SK-N-SH treated with all-trans-retinoic acid at 6 μM for 48 hours (cell line): ENCODE data around the gene GBP1.
A peak's percentile ranks its signal among the peaks of the same experiment; 100 is the strongest.
"Not testable (repeated sequence)": the region's sequence is repeated elsewhere in the genome, so short reads cannot be mapped to it uniquely, and the experiment has no call there.

Experiments used
- ATAC-seq: fragments of 200-7000 bp; cut with Tn5 transposase; 3 replicates; pipeline ENCODE4 v1.9.1; 2020; ENCODE audit warnings: mild to moderate bottlenecking, moderate library complexity
- ARNTL ChIP-seq: fragments of 450-650 bp; formaldehyde crosslinking; IDR thresholded peaks from 2 replicates; pipeline ENCODE4 v1.5.0; 2020; ENCODE audit warnings: low read depth, mild to moderate bottlenecking, moderate library complexity, borderline replicate concordance
- BACH2 ChIP-seq: fragments of 250-450 bp; sonication (Bioruptor Pico); IDR thresholded peaks from 2 replicates; pipeline ENCODE4 v1.9.0; 2021; ENCODE audit warnings: mild to moderate bottlenecking, borderline replicate concordance
- CSDC2 ChIP-seq: fragments of 250-450 bp; sonication (Bioruptor Pico); IDR thresholded peaks from 2 replicates; pipeline ENCODE4 v1.5.0; 2020; ENCODE audit warnings: mild to moderate bottlenecking, moderate library complexity
- ESRRG ChIP-seq: fragments of 250-450 bp; sonication (Bioruptor Pico); IDR thresholded peaks from 2 replicates; pipeline ENCODE4 v1.6.1; 2021; ENCODE audit warnings: mild to moderate bottlenecking
- GLIS3 ChIP-seq: fragments of 250-450 bp; sonication (Bioruptor Pico); IDR thresholded peaks from 2 replicates; pipeline ENCODE4 v1.5.0; 2020; ENCODE audit warnings: mild to moderate bottlenecking, moderate library complexity
- ISL1 ChIP-seq: fragments of 250-450 bp; sonication (Bioruptor Pico); IDR thresholded peaks from 2 replicates; pipeline ENCODE4 v2.1.2; 2022; ENCODE audit warnings: mild to moderate bottlenecking, moderate library complexity
- OSR1 ChIP-seq: fragments of 250-450 bp; sonication (Bioruptor Pico); IDR thresholded peaks from 2 replicates; pipeline ENCODE4 v1.8.0; 2022; ENCODE audit warnings: moderate library complexity, mild to moderate bottlenecking, inconsistent platforms
- PPARA ChIP-seq: fragments of 250-450 bp; sonication (Bioruptor Pico); IDR thresholded peaks from 2 replicates; pipeline ENCODE4 v1.5.0; 2020; ENCODE audit warnings: mild to moderate bottlenecking, borderline replicate concordance
- RARB ChIP-seq: fragments of 250-450 bp; sonication (Bioruptor Pico); IDR thresholded peaks from 2 replicates; pipeline ENCODE4 v1.8.0; 2021; ENCODE audit warnings: mild to moderate bottlenecking, moderate library complexity
- SNAI2 ChIP-seq: fragments of 250-450 bp; sonication (Bioruptor Pico); IDR thresholded peaks from 2 replicates; pipeline ENCODE4 v1.5.0; 2020; ENCODE audit warnings: mild to moderate bottlenecking, moderate library complexity
- TCF4 ChIP-seq: fragments of 250-450 bp; sonication (Bioruptor Pico); IDR thresholded peaks from 2 replicates; pipeline ENCODE4 v1.8.0; 2021; ENCODE audit warnings: mild to moderate bottlenecking, moderate library complexity, borderline replicate concordance
- TOX ChIP-seq: fragments of 250-450 bp; sonication (Bioruptor Pico); IDR thresholded peaks from 2 replicates; pipeline ENCODE4 v1.8.0; 2021; ENCODE audit warnings: mild to moderate bottlenecking, moderate library complexity, borderline replicate concordance
- ZC3H10 ChIP-seq: fragments of 250-450 bp; sonication (Bioruptor Pico); IDR thresholded peaks from 2 replicates; pipeline ENCODE4 v1.5.1; 2021; ENCODE audit warnings: mild to moderate bottlenecking, moderate library complexity
- ZFP3 ChIP-seq: fragments of 250-450 bp; sonication (Bioruptor Pico); IDR thresholded peaks from 2 replicates; pipeline ENCODE4 v1.5.0; 2020; ENCODE audit warnings: mild to moderate bottlenecking, moderate library complexity
- ZFP30 ChIP-seq: fragments of 450-650 bp; formaldehyde crosslinking; IDR thresholded peaks from 2 replicates; pipeline ENCODE4 v1.5.0; 2022; ENCODE audit warnings: mild to moderate bottlenecking, moderate library complexity
- ZNF565 ChIP-seq: fragments of 450-650 bp; formaldehyde crosslinking; conservative IDR thresholded peaks from 2 replicates; pipeline ENCODE4 v1.5.0; 2020; ENCODE audit warnings: low read depth, mild to moderate bottlenecking, moderate library complexity
- ZNF70 ChIP-seq: fragments of 450-650 bp; formaldehyde crosslinking; IDR thresholded peaks from 2 replicates; pipeline ENCODE4 v1.5.0; 2020; ENCODE audit warnings: mild to moderate bottlenecking, moderate library complexity
- ZNF8 ChIP-seq: fragments of 450-650 bp; formaldehyde crosslinking; IDR thresholded peaks from 2 replicates; pipeline ENCODE4 v1.5.0; 2020; ENCODE audit warnings: mild to moderate bottlenecking, moderate library complexity
- TF ChIP-seq, protein P1 (sequence below): fragments of 250-450 bp; sonication (Bioruptor Pico); IDR thresholded peaks from 2 replicates; pipeline ENCODE4 v1.5.1; 2020; ENCODE audit warnings: low read depth, mild to moderate bottlenecking, moderate library complexity
- TF ChIP-seq, protein P2 (sequence below): fragments of 250-450 bp; sonication (Bioruptor Pico); IDR thresholded peaks from 2 replicates; pipeline ENCODE4 v1.8.0; 2020; ENCODE audit warnings: mild to moderate bottlenecking, moderate library complexity, borderline replicate concordance
- TF ChIP-seq, protein P3 (sequence below): fragments of 250-450 bp; sonication (Bioruptor Pico); IDR thresholded peaks from 2 replicates; pipeline ENCODE4 v1.8.0; 2021; ENCODE audit warnings: low read depth, mild to moderate bottlenecking, moderate library complexity, borderline replicate concordance
- TF ChIP-seq, protein P4 (sequence below): fragments of 250-450 bp; sonication (Bioruptor Pico); IDR thresholded peaks from 2 replicates; pipeline ENCODE4 v1.5.0; 2020; ENCODE audit warnings: mild to moderate bottlenecking, moderate library complexity
- TF ChIP-seq, protein P5 (sequence below): fragments of 250-450 bp; sonication (Bioruptor Pico); IDR thresholded peaks from 2 replicates; pipeline ENCODE4 v1.5.1; 2021; ENCODE audit warnings: mild to moderate bottlenecking, moderate library complexity

Gene GBP1

DNA sequence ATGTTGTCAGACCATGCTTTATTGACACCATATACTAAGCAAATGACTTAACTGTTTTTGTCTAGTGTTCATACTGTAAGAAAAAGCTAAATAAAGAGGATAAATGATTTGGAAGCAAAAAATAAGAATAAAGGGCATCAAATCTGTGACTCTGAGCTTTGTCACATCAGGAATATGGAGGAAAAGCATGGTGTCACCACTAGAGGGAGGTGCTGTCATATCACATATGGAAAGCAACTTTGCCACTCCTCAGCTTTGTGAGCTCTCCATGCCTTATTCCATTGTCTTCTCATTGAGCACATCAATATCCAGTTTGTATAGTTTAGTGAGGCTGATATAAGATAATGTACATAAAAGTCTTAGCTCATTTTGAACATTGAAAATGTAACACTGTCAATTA is 20.8 kb upstream of the GBP1 start:
- no peak for TF ChIP-seq ESRRG (CRISPR knock-in tag)
- no peak for TF ChIP-seq ISL1 (CRISPR knock-in tag)
- TF ChIP-seq CSDC2 = no peak
- TF ChIP-seq, protein P1, sequence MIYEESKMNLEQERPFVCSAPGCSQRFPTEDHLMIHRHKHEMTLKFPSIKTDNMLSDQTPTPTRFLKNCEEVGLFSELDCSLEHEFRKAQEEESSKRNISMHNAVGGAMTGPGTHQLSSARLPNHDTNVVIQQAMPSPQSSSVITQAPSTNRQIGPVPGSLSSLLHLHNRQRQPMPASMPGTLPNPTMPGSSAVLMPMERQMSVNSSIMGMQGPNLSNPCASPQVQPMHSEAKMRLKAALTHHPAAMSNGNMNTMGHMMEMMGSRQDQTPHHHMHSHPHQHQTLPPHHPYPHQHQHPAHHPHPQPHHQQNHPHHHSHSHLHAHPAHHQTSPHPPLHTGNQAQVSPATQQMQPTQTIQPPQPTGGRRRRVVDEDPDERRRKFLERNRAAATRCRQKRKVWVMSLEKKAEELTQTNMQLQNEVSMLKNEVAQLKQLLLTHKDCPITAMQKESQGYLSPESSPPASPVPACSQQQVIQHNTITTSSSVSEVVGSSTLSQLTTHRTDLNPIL = no peak
- no peak for TF ChIP-seq TOX (CRISPR knock-in tag)
- TF ChIP-seq ZNF8 (CRISPR knock-in tag) = no peak
- TF ChIP-seq ZFP3 (CRISPR knock-in tag) = no peak
- no peak for TF ChIP-seq ZC3H10 (CRISPR knock-in tag)
- TF ChIP-seq, protein P2, sequence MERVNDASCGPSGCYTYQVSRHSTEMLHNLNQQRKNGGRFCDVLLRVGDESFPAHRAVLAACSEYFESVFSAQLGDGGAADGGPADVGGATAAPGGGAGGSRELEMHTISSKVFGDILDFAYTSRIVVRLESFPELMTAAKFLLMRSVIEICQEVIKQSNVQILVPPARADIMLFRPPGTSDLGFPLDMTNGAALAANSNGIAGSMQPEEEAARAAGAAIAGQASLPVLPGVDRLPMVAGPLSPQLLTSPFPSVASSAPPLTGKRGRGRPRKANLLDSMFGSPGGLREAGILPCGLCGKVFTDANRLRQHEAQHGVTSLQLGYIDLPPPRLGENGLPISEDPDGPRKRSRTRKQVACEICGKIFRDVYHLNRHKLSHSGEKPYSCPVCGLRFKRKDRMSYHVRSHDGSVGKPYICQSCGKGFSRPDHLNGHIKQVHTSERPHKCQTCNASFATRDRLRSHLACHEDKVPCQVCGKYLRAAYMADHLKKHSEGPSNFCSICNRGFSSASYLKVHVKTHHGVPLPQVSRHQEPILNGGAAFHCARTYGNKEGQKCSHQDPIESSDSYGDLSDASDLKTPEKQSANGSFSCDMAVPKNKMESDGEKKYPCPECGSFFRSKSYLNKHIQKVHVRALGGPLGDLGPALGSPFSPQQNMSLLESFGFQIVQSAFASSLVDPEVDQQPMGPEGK = no peak
- TF ChIP-seq, protein P3, sequence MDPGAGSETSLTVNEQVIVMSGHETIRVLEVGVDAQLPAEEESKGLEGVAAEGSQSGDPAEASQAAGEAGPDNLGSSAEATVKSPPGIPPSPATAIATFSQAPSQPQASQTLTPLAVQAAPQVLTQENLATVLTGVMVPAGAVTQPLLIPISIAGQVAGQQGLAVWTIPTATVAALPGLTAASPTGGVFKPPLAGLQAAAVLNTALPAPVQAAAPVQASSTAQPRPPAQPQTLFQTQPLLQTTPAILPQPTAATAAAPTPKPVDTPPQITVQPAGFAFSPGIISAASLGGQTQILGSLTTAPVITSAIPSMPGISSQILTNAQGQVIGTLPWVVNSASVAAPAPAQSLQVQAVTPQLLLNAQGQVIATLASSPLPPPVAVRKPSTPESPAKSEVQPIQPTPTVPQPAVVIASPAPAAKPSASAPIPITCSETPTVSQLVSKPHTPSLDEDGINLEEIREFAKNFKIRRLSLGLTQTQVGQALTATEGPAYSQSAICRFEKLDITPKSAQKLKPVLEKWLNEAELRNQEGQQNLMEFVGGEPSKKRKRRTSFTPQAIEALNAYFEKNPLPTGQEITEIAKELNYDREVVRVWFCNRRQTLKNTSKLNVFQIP (CRISPR knock-in tag) = no peak
- no peak for TF ChIP-seq GLIS3 (CRISPR knock-in tag)
- TF ChIP-seq BACH2 (CRISPR knock-in tag) = no peak
- no peak for TF ChIP-seq ZNF565 (CRISPR knock-in tag)
- no peak for TF ChIP-seq OSR1 (CRISPR knock-in tag)
- TF ChIP-seq SNAI2 = no peak
- ATAC-seq = peak; percentile 93

DNA sequence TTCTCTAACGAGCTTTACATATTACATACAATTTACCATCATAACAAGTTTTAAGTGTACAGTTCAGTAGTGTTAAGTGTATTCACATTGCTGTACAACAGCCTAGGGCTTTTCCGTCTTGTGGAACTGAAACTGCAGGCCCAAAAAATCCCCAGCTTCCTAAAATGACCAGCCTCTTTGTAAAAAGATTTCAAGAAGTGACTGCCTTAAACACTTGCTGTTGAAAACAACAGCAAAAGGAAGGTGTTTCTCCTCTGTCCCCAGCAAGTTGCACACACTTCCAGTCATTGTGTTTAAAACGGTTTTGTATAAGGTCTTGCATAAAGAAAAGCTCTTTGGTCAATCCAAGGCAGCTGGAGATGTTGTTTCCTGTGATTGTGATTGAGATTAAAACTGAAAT is 16.0 kb upstream of the GBP1 start:
- ATAC-seq = no peak
- TF ChIP-seq ZNF70 (no peak), RARB (CRISPR knock-in tag) (no peak), GLIS3 (CRISPR knock-in tag) (no peak), ZNF8 (CRISPR knock-in tag) (no peak), ZNF565 (CRISPR knock-in tag) (no peak), ZC3H10 (CRISPR knock-in tag) (no peak), ESRRG (CRISPR knock-in tag) (no peak), TOX (CRISPR knock-in tag) (no peak), ISL1 (CRISPR knock-in tag) (no peak), SNAI2 (no peak), ZFP3 (CRISPR knock-in tag) (no peak), TCF4 (no peak), PPARA (CRISPR knock-in tag) (no peak), ZFP30 (CRISPR knock-in tag) (no peak), ARNTL (CRISPR knock-in tag) (no peak), BACH2 (CRISPR knock-in tag) (no peak)
- TF ChIP-seq, protein P4, sequence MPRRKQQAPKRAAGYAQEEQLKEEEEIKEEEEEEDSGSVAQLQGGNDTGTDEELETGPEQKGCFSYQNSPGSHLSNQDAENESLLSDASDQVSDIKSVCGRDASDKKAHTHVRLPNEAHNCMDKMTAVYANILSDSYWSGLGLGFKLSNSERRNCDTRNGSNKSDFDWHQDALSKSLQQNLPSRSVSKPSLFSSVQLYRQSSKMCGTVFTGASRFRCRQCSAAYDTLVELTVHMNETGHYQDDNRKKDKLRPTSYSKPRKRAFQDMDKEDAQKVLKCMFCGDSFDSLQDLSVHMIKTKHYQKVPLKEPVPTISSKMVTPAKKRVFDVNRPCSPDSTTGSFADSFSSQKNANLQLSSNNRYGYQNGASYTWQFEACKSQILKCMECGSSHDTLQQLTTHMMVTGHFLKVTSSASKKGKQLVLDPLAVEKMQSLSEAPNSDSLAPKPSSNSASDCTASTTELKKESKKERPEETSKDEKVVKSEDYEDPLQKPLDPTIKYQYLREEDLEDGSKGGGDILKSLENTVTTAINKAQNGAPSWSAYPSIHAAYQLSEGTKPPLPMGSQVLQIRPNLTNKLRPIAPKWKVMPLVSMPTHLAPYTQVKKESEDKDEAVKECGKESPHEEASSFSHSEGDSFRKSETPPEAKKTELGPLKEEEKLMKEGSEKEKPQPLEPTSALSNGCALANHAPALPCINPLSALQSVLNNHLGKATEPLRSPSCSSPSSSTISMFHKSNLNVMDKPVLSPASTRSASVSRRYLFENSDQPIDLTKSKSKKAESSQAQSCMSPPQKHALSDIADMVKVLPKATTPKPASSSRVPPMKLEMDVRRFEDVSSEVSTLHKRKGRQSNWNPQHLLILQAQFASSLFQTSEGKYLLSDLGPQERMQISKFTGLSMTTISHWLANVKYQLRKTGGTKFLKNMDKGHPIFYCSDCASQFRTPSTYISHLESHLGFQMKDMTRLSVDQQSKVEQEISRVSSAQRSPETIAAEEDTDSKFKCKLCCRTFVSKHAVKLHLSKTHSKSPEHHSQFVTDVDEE = no peak
- TF ChIP-seq, protein P1 = no peak
- TF ChIP-seq, protein P5, sequence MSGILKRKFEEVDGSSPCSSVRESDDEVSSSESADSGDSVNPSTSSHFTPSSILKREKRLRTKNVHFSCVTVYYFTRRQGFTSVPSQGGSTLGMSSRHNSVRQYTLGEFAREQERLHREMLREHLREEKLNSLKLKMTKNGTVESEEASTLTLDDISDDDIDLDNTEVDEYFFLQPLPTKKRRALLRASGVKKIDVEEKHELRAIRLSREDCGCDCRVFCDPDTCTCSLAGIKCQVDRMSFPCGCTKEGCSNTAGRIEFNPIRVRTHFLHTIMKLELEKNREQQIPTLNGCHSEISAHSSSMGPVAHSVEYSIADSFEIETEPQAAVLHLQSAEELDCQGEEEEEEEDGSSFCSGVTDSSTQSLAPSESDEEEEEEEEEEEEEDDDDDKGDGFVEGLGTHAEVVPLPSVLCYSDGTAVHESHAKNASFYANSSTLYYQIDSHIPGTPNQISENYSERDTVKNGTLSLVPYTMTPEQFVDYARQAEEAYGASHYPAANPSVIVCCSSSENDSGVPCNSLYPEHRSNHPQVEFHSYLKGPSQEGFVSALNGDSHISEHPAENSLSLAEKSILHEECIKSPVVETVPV (CRISPR knock-in tag) = no peak
- TF ChIP-seq, protein P2 = no peak

DNA sequence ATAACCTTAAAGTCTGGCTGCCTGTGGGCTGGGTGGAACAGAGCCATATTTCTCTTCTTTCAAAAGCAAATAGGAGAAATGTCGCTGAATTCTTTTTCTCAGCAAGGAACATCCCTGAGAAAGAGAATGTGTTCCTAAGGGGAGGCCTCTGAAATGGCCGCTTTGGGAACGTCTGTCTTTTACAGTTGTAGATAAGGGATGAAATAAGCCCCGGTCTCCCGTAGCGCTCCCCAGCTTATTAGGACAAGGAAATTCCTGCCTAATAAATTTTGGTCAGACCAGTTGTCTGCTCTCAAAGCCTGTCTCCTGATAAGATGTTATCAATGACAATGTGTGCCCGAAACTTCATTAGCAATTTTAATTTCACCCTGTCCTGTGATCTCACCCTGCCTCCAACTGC is 15.1 kb upstream of the GBP1 start:
- ATAC-seq = not testable (repeated sequence)

DNA sequence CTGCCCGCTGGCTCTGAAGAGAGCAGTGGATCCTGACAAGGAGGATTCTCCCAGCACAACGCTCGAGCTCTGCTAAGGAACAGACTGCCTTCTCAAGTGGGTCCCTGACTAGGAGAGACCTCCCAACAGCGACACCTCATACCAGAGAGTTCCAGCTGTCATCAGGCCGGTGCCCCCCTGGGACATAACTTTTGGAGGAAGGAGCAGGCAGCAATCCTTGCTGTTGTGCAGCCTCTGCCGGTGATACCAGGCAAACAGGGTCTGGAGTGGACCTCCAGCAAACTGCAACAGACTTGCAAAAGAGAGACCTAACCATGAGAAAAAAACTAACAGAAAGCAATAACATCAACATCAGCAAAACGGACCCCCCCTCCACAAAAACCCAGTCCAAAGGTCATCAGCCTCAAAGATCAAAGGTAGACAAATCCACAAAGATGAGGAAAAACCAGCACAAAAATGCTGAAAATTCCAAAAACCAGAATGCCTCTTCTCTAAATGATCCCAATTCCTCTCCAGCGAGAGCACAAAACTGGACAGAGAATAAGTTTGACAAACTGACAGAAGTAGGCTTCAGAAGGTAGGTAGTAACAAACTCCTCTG is 7.6 kb upstream of the GBP1 start:
- not testable (repeated sequence) for ATAC-seq
